ENCODE data around the gene SEMA4C. TPM values are rescaled to one million over a fixed set of nuclear protein-coding genes. Genes with fewer than 3 reads are reported as not detected.

The SEMA4C gene
- total RNA-seq, 2 experiments from 2014 or later: 22.2 to 22.5 TPM

DNA sequence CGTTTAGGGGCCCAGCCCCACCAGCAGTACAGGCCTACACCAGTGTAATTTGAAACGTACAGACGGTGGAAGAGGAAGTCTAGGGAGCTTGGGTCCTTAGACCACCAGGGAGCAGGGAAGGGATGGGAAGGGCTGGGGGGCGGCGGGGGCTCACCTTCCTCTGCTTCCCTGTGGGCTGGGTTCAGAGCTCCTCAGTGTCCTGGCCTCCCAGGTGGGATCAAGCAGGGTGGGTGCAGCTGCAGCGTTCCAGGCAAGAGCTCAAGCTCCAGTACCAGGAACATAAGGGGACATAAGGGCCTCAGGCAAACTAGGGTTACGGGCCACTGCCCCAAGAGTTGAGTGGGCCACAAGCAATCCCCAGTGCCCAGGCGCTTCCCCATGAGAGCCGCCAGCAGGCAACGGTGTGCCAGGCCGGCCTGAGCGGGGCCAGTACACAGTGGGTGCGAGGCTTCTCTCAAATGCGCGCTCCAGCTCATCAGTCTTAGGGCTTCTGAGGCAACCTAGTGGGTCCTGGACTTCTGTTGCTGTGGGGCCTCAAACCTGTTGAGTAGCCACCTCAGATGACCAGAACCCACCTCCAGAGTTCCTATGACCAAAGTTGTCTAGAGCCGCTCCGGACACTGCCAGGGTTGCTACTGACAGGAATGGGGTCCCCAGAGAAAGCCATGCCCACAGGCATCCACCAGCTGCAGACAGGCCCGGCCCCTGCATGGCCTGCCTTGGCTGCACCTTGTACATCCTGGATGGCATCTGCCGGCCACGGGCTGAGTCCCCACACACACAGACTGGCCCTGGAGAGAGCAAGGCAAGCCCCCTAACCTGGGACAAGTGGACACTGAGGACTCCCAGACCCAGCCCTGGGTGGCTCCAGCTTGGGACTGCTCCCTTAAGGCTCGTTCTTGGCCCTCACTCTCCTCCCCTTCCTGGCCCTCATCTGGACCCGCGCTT, 31.3 kb downstream of the SEMA4C start:
- Mint-ChIP-seq H3K4me1 (peaks cover 31% of the 10 kb centered on the region), H3K9me3 (no peaks in the 10 kb centered on the region), H3K36me3 (ENCODE audit: low read depth) (peaks cover 39% of the 10 kb centered on the region), H3K27me3 (no peaks in the 10 kb centered on the region), H3K27ac (peak overlapping the region; percentile 79), H3K4me3 (peak overlapping the region; percentile 34)
- DNase-seq: no peak
- ChIA-PET POLR2A (interaction anchor here (0.6 to 3.2 kb wide), 6 partner anchors 10 to 124 kb away, joined by 3 to 33 read pairs (median 4); partner anchors contain the start of genes ANKRD39 and CNNM3), CTCF (interaction anchor here (0.5 to 3.2 kb wide), 4 partner anchors 19 to 116 kb away, joined by 3 to 10 read pairs (median 5); partner anchors contain the start of genes ANKRD39 and CNNM3)

GRCh38 chr2:96837575-96837974, 32.3 kb downstream of the SEMA4C start:
- Mint-ChIP-seq H3K4me3 (no peak overlapping the region), H3K36me3 (ENCODE audit: low read depth) (peaks cover 44% of the 10 kb centered on the region), H3K9me3 (no peaks in the 10 kb centered on the region), H3K27me3 (no peaks in the 10 kb centered on the region), H3K4me1 (peaks cover 27% of the 10 kb centered on the region), H3K27ac (no peak overlapping the region)
- DNase-seq: no peak
- ChIA-PET POLR2A (interaction anchor here (1.4 to 3.2 kb wide), 2 partner anchors 20 to 21 kb away, joined by 3 to 33 read pairs; partner anchors contain the start of genes ANKRD39 and CNNM3), CTCF (interaction anchor here (2.3 to 3.2 kb wide), 2 partner anchors 21 to 22 kb away, joined by 5 to 10 read pairs; partner anchors contain the start of genes ANKRD39 and CNNM3)

DNA sequence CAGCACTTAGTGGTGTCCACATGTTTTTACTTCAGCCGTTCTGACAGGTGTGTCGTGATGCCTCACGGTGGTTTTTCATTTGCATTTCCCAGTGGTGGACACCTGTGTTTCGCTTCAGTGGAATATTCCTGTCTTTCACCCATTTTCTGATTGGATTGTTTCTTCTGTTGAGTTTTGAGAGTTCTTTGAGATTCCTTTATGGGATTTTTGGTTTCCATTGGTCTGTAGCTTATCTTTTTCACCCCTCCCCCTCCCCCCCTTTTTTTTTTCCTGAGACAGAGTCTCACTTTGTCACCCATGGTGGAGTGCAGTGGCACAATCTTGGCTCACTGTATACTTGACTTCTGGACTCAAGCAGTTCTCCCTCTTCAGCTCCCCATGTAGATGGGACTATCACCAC, 34.0 kb downstream of the SEMA4C start:
- no peaks in the 10 kb centered on the region for H3K27me3 Mint-ChIP-seq
- POLR2A ChIA-PET: no interaction called here
- CTCF ChIA-PET: interaction anchor here (0.9 kb wide), 1 partner anchor 29 kb away, joined by 5 read pairs; no protein-coding TSS in a partner anchor
- DNase-seq: no peak
- no peak overlapping the region for H3K4me3 Mint-ChIP-seq
- peaks cover 50% of the 10 kb centered on the region for H3K36me3 Mint-ChIP-seq (ENCODE audit: low read depth)
- H3K27ac Mint-ChIP-seq: no peak overlapping the region
- peaks cover 23% of the 10 kb centered on the region for H3K4me1 Mint-ChIP-seq
- H3K9me3 Mint-ChIP-seq: no peaks in the 10 kb centered on the region

GRCh38 chr2:96832754-96833507, 36.9 kb downstream of the SEMA4C start:
- DNase-seq: no peak
- H3K27me3 Mint-ChIP-seq: no peaks in the 10 kb centered on the region
- H3K36me3 Mint-ChIP-seq (ENCODE audit: low read depth): peaks cover 64% of the 10 kb centered on the region
- no peaks in the 10 kb centered on the region for H3K9me3 Mint-ChIP-seq
- no peak overlapping the region for H3K4me3 Mint-ChIP-seq
- CTCF ChIA-PET: interaction anchor here (0.6 kb wide), 1 partner anchor 273 kb away, joined by 3 read pairs; no protein-coding TSS in a partner anchor
- H3K4me1 Mint-ChIP-seq: peaks cover under 1% of the 10 kb centered on the region
- POLR2A ChIA-PET: interaction anchor here (0.7 to 1.2 kb wide), 4 partner anchors 12 to 128 kb away, joined by 3 to 4 read pairs (median 4); partner anchors contain the start of gene CNNM3
- H3K27ac Mint-ChIP-seq: no peak overlapping the region

GRCh38 chr2:96832408-96832753, 37.5 kb downstream of the SEMA4C start:
- Mint-ChIP-seq H3K36me3 (ENCODE audit: low read depth) (peaks cover 64% of the 10 kb centered on the region), H3K9me3 (no peaks in the 10 kb centered on the region), H3K27me3 (no peaks in the 10 kb centered on the region), H3K4me3 (no peak overlapping the region), H3K27ac (no peak overlapping the region), H3K4me1 (no peaks in the 10 kb centered on the region)
- DNase-seq: no peak
- CTCF ChIA-PET: no interaction called here
- POLR2A ChIA-PET: interaction anchor here (1.0 to 1.2 kb wide), 2 partner anchors 14 to 129 kb away, joined by 3 to 4 read pairs; no protein-coding TSS in a partner anchor

GRCh38 chr2:96831679-96832078, 38.2 kb downstream of the SEMA4C start:
- POLR2A ChIA-PET: interaction anchor here (1.0 to 1.2 kb wide), 2 partner anchors 14 to 130 kb away, joined by 3 to 4 read pairs; no protein-coding TSS in a partner anchor
- no peaks in the 10 kb centered on the region for H3K4me1 Mint-ChIP-seq

DNA sequence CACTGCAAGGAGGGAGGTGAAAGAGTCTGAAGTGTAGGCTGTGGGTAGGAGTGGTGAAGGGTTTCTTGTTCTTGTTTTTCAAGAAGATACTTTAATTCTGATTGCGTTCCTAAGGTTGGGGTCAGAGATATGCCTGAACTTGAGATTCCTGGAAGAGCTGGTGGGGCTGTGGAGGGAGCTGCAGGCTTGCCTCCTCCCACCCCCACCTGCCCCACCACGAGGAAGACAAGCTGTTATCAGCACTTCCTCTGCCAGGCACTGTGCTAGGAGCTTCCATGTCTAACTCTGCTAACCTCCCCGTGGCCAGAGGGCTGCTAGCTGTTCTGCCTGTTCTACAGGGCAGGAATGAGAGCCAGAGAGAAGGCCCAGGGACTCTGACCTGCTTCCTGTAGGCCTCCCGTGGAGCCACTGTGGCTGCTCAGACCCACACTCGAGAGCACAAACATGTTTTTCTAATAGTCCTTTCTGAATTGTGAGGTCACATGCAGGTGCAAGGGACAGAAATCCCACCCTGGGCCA, 39.8 kb downstream of the SEMA4C start:
- no peak overlapping the region for H3K4me3 Mint-ChIP-seq
- H3K27ac Mint-ChIP-seq: no peak overlapping the region
- no peaks in the 10 kb centered on the region for H3K4me1 Mint-ChIP-seq
- no peaks in the 10 kb centered on the region for H3K27me3 Mint-ChIP-seq
- H3K9me3 Mint-ChIP-seq: no peaks in the 10 kb centered on the region
- H3K36me3 Mint-ChIP-seq (ENCODE audit: low read depth): peaks cover 65% of the 10 kb centered on the region
- CTCF ChIA-PET: no interaction called here
- no peak for DNase-seq
- POLR2A ChIA-PET: no interaction called here

More at GRCh38 chr2:96831679-96832078, 38.2 kb downstream of the SEMA4C start:
- H3K4me3 Mint-ChIP-seq: no peak overlapping the region
- CTCF ChIA-PET: no interaction called here
- no peaks in the 10 kb centered on the region for H3K9me3 Mint-ChIP-seq
- H3K36me3 Mint-ChIP-seq (ENCODE audit: low read depth): peaks cover 63% of the 10 kb centered on the region
- H3K27me3 Mint-ChIP-seq: no peaks in the 10 kb centered on the region
- DNase-seq: no peak
- no peak overlapping the region for H3K27ac Mint-ChIP-seq

DNA sequence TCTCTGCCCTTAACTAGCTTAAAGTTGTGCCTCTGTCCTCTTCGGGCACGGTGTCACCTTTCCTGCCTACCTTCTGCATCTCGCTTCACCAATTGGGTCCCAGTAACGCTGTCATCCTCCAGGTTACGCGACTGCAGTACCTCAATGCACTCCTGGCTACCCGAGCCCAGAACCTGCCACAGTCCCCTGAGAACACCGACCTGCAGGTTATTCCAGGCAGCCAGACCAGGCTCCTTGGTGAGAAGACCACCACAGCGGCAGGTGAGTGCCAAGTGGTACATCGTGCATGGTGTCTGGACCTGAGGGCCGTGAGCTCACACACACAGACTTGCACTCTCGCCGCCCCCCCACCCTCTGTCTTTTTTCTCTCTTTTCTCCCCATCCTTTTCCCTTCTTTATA, 41.0 kb downstream of the SEMA4C start:
- no peak for DNase-seq
- ChIA-PET POLR2A (interaction anchor here (1.4 kb wide), 1 partner anchor 10 kb away, joined by 3 read pairs; no protein-coding TSS in a partner anchor), CTCF (no interaction called here)
- Mint-ChIP-seq H3K4me1 (no peaks in the 10 kb centered on the region), H3K36me3 (ENCODE audit: low read depth) (peaks cover 73% of the 10 kb centered on the region), H3K4me3 (no peak overlapping the region), H3K27me3 (no peaks in the 10 kb centered on the region), H3K27ac (no peak overlapping the region), H3K9me3 (no peaks in the 10 kb centered on the region)

GRCh38 chr2:96828436-96828835, 41.4 kb downstream of the SEMA4C start:
- DNase-seq: no peak
- H3K27ac Mint-ChIP-seq: no peak overlapping the region
- ChIA-PET POLR2A (interaction anchor here (1.4 kb wide), 1 partner anchor 11 kb away, joined by 3 read pairs; no protein-coding TSS in a partner anchor), CTCF (no interaction called here)
- no peak overlapping the region for H3K4me3 Mint-ChIP-seq
- no peaks in the 10 kb centered on the region for H3K9me3 Mint-ChIP-seq
- no peaks in the 10 kb centered on the region for H3K4me1 Mint-ChIP-seq
- H3K27me3 Mint-ChIP-seq: no peaks in the 10 kb centered on the region
- H3K36me3 Mint-ChIP-seq (ENCODE audit: low read depth): peaks cover 69% of the 10 kb centered on the region

DNA sequence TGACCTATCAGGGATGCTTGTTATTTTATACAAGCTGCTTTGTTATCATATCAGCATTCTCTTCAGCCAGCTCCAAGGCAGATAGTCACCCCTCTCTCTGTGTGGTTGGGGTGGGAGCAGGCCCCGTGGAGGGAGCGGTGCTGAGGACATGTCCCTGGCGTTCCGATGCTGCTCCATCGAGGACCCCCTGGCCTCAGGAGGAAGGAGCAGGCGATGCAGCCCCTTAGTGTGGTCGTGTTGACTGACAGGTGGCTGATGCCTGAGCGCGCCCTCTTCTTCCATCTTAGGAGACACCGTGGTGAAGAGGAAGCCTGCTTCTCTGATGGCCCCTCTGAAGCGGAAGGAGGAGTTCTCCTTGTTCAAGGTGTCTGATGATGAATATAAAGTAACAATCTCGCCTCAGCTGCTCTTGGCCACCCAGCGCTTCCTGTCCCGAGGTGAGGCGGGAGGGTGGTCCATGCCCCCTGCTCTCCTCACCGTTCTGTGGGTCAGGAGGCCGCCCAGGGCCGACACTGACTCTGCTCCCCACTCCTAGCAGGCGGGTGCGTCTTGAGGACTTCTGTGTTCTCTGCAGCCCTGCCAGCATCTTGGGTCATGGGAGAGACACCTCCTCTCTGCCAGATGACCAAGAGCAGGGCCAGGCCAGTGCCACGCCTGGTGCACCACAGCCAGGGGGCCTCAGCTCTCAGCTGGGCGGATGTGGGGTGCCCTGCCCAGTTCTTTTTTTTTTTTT, 43.2 kb downstream of the SEMA4C start:
- ChIA-PET POLR2A (interaction anchor here (1.3 kb wide), 1 partner anchor 9 kb away, joined by 4 read pairs; no protein-coding TSS in a partner anchor), CTCF (no interaction called here)
- DNase-seq: no peak
- H3K9me3 Mint-ChIP-seq: no peaks in the 10 kb centered on the region
- no peak overlapping the region for H3K27ac Mint-ChIP-seq
- no peaks in the 10 kb centered on the region for H3K27me3 Mint-ChIP-seq
- no peak overlapping the region for H3K4me3 Mint-ChIP-seq
- peaks cover 55% of the 10 kb centered on the region for H3K36me3 Mint-ChIP-seq (ENCODE audit: low read depth)
- H3K4me1 Mint-ChIP-seq: peaks cover under 1% of the 10 kb centered on the region

- Mint-ChIP-seq H3K4me3 (no peak overlapping the region), H3K4me1 (peaks cover 17% of the 10 kb centered on the region), H3K27me3 (no peaks in the 10 kb centered on the region), H3K27ac (no peak overlapping the region), H3K9me3 (no peaks in the 10 kb centered on the region), H3K36me3 (ENCODE audit: low read depth) (peaks cover 47% of the 10 kb centered on the region)
- DNase-seq: no peak
- CTCF ChIA-PET: interaction anchor here (1.2 kb wide), 1 partner anchor 33 kb away, joined by 4 read pairs; the partner anchor contains the start of gene ANKRD39
- POLR2A ChIA-PET: interaction anchor here (1.2 kb wide), 1 partner anchor 9 kb away, joined by 4 read pairs; the partner anchor contains the start of gene CNNM3
These were observed 44.8 kb downstream of the SEMA4C start for GRCh38 chr2:96825057-96825456.
